ENCODE measurements around the gene PTPRZ1. TPM values are rescaled to one million over a fixed set of nuclear protein-coding genes. Genes with fewer than 3 reads are reported as not detected.

Gene PTPRZ1
- total and polyA plus RNA-seq, 9 donors = 0.45 to 2.0 (median 0.83) TPM

GRCh38 chr7:122055073-122055472 lies 182.1 kb downstream of the PTPRZ1 start:
- Histone ChIP-seq H3K4me3 (no peak overlapping the region), H3K36me3 (no peaks in the 10 kb centered on the region), H3K4me1 (ENCODE audit: insufficient read depth) (no peaks in the 10 kb centered on the region), H3K9me3 (no peaks in the 10 kb centered on the region), H3K27me3 (no peaks in the 10 kb centered on the region), H3K27ac (no peak overlapping the region)
- no peak for DNase-seq
- intact Hi-C loops (cut with DNase I) = no loop called here
- 77 to 83% (median 82%) methylated on average over 1 of the region's 1 CpG for WGBS, 3 donors
- no peak for TF ChIP-seq EP300 (IDR thresholded peaks at IDR 0.05)
- TF ChIP-seq, protein P1, sequence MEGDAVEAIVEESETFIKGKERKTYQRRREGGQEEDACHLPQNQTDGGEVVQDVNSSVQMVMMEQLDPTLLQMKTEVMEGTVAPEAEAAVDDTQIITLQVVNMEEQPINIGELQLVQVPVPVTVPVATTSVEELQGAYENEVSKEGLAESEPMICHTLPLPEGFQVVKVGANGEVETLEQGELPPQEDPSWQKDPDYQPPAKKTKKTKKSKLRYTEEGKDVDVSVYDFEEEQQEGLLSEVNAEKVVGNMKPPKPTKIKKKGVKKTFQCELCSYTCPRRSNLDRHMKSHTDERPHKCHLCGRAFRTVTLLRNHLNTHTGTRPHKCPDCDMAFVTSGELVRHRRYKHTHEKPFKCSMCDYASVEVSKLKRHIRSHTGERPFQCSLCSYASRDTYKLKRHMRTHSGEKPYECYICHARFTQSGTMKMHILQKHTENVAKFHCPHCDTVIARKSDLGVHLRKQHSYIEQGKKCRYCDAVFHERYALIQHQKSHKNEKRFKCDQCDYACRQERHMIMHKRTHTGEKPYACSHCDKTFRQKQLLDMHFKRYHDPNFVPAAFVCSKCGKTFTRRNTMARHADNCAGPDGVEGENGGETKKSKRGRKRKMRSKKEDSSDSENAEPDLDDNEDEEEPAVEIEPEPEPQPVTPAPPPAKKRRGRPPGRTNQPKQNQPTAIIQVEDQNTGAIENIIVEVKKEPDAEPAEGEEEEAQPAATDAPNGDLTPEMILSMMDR (IDR thresholded peaks at IDR 0.05) = no peak
- TF ChIP-seq POLR2A (IDR thresholded peaks at IDR 0.05) = no peak

GRCh38 chr7:122056977-122057376 lies 184.0 kb downstream of the PTPRZ1 start:
- no peaks in the 10 kb centered on the region for H3K27me3 ChIP-seq
- H3K27ac ChIP-seq = no peak overlapping the region
- H3K36me3 ChIP-seq = no peaks in the 10 kb centered on the region
- TF ChIP-seq EP300 (IDR thresholded peaks at IDR 0.05) (no peak), POLR2A (IDR thresholded peaks at IDR 0.05) (no peak)
- TF ChIP-seq, protein P1 (IDR thresholded peaks at IDR 0.05) = no peak
- WGBS, 3 donors = 47 to 53% (median 53%) methylated on average over 2 of the region's 2 CpGs
- no peak overlapping the region for H3K4me3 ChIP-seq
- intact Hi-C loops (cut with DNase I) = no loop called here
- DNase-seq = no peak
- H3K9me3 ChIP-seq = no peaks in the 10 kb centered on the region
- no peaks in the 10 kb centered on the region for H3K4me1 ChIP-seq (ENCODE audit: insufficient read depth)

GRCh38 chr7:122059542-122059941 lies 186.6 kb downstream of the PTPRZ1 start:
- WGBS, 3 donors = 76 to 81% (median 77%) methylated on average over 4 of the region's 4 CpGs
- no peak for DNase-seq
- intact Hi-C loops (cut with DNase I) = no loop called here
- Histone ChIP-seq H3K4me3 (no peak overlapping the region), H3K9me3 (no peaks in the 10 kb centered on the region), H3K27ac (no peak overlapping the region), H3K4me1 (ENCODE audit: insufficient read depth) (no peaks in the 10 kb centered on the region), H3K36me3 (no peaks in the 10 kb centered on the region), H3K27me3 (no peaks in the 10 kb centered on the region)
- TF ChIP-seq, protein P1 (IDR thresholded peaks at IDR 0.05) = no peak
- no peak for TF ChIP-seq POLR2A (IDR thresholded peaks at IDR 0.05)
- TF ChIP-seq EP300 (IDR thresholded peaks at IDR 0.05) = no peak

DNA sequence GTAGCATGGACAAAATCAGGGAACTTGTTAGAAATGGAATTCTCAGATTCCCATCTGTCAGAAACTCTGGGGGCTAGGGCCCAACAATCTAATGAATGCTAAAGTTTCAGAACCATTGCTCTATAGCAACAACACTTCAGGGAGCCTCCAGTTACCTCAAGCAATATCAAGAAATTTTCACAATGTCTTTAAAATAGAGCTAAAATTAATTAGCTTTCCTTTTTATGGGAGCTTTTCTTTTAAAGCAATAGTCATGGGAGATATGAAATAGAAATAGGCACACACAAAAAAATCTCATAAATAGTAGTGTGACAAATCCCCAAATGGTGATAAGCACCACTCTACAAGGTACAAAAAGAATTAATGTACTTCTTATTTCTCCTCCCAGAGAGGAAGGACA lies 190.2 kb downstream of the PTPRZ1 start:
- no peak overlapping the region for H3K4me3 ChIP-seq
- H3K27me3 ChIP-seq = no peaks in the 10 kb centered on the region
- no peaks in the 10 kb centered on the region for H3K36me3 ChIP-seq
- TF ChIP-seq EP300 (IDR thresholded peaks at IDR 0.05) = no peak
- TF ChIP-seq POLR2A (IDR thresholded peaks at IDR 0.05) = no peak
- TF ChIP-seq, protein P1 (IDR thresholded peaks at IDR 0.05) = no peak
- no peak overlapping the region for H3K27ac ChIP-seq
- DNase-seq = no peak
- no peaks in the 10 kb centered on the region for H3K9me3 ChIP-seq
- intact Hi-C loops (cut with DNase I) = no loop called here
- H3K4me1 ChIP-seq (ENCODE audit: insufficient read depth) = no peaks in the 10 kb centered on the region

- Histone ChIP-seq H3K36me3 (no peaks in the 10 kb centered on the region), H3K27me3 (no peaks in the 10 kb centered on the region), H3K9me3 (no peaks in the 10 kb centered on the region), H3K4me3 (no peak overlapping the region), H3K27ac (no peak overlapping the region), H3K4me1 (ENCODE audit: insufficient read depth) (no peaks in the 10 kb centered on the region)
- no peak for DNase-seq
- TF ChIP-seq POLR2A (IDR thresholded peaks at IDR 0.05) (no peak), EP300 (IDR thresholded peaks at IDR 0.05) (no peak)
- TF ChIP-seq, protein P1 (IDR thresholded peaks at IDR 0.05) = no peak
- intact Hi-C loops (cut with DNase I) = no loop called here
- 72 to 83% (median 75%) methylated on average over 4 of the region's 4 CpGs for WGBS, 3 donors
Measured at GRCh38 chr7:122064971-122065370, 192.0 kb downstream of the PTPRZ1 start.
